Measurements from ENCODE around the gene LRIT3.

LRIT3 gene

DNA sequence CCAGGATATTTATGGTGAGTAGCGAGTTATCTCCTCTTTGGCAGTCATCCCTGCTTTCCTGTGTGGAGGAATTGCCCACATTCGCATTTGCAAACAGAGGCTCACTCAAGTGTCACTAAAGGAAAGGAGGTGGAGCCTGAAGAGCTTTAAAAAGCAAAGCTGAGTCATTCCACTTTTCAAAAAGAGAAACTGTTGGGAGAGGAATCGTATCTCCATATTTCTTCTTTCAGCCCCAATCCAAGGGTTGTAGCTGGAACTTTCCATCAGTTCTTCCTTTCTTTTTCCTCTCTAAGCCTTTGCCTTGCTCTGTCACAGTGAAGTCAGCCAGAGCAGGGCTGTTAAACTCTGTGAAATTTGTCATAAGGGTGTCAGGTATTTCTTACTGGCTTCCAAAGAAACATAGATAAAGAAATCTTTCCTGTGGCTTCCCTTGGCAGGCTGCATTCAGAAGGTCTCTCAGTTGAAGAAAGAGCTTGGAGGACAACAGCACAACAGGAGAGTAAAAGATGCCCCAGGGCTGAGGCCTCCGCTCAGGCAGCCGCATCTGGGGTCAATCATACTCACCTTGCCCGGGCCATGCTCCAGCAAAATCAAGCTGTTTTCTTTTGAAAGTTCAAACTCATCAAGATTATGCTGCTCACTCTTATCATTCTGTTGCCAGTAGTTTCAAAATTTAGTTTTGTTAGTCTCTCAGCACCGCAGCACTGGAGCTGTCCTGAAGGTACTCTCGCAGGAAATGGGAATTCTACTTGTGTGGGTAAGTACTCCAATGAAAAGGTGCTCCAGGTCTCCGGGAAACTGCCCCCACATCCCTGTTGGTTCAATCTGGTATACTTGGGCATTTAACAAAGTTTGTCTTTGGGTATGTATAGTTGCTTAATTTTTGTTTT lies 65.0 kb downstream of the LRIT3 start, which contains the start of gene EGF:
Gene EGF (plus strand): TSS at position 178 of the 890 bp plus-strand sequence. CDS start 453 bp downstream, at position 631.
- no peak for DNase-seq

DNA sequence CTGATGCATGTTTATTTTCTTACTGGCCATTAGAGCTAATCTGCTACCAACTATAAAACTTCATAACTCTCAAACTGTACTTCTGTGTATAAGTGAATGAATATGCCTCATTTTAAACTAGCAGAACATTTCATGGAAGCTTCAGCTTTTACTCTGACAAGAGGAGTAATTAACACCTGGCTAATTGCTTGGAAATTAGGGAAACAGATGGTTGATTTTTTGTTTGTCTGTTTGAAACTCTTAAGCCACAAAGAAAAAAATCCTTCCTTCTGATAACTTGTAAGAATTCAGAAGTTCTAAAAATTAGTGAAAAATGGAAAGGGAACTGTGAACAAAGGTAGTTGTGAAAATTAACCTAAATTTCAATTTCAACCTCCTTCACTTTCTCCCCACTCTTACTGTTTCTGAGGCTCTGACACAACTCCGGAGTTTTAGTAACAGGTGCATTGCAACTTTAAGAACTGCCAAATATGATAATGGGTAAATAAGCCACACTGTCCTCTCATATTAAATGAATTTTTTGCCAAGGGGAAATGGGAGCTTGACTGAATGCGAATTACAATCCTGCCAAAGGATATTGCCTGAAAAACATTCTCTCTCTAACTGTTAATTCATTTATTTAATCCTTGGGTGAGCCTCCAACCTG lies 65.8 kb downstream of the LRIT3 start:
- DNase-seq: no peak

DNA sequence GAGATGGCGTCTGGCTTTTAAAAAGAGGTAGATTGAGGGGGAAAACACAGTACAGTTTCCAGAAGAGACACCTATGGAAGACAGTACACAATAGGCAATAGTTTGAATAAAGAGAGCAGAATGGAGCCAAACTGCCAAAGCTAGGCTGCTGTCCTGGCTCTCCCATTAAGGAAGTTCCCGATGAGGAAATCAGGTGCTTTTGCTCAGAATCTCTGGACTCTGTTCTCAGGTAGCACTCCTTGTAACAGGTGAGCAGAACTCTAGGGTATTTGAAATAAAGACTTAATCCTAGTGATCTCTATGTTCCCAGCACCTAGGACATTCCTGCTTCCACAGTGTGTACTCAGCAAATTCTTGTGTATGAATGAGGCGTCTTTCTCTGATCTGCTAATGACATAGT lies 66.4 kb downstream of the LRIT3 start:
- no peak for DNase-seq

DNA sequence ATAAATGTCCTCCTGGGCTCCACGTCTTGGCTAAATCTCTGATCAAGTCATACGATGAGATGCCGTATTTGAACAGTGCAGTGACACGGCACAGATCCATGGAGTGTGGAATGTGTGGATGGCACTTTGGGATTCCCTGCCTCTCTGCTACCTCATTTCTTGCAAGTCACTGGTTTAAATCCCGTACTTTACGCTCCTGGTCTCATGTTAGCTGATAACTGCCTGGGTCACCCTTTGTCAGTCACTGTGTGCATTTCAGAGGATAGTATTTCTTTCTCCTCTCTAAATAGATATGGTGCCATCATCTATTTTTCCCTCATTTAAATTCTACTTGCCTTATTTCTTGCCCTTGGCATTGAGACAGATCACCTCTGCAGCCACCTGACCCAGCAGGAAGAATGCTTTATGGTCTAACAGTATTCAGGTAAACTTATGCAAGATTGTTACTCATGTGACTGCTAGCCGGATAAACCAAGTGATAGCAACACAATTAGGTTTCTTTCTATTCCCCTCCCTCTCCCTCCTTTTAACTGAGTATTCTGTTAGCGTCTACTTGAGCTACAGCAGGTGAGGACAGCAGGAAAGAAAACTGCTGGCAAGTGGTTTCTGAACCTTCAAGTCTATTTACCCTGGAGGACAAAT lies 67.6 kb downstream of the LRIT3 start:
- DNase-seq: no peak

DNA sequence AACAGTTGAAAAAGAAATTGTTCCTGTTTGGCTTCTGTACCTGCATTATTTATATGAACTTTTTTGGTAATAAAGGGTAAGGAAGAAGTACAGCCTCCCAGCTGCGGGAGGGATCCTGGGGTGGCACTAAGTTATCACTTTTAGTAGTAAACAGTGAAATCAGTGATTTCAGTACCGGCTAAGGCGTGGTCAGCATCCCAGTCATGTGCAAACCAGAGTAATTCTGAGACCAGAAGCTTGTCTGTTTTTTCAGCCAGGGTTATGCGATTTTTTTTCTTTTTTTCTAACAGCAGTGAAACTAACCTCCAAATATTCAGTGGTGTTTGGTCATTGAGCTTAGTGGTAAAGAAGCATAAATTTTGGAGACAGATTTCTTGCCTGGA lies 68.1 kb downstream of the LRIT3 start:
- no peak for DNase-seq

DNA sequence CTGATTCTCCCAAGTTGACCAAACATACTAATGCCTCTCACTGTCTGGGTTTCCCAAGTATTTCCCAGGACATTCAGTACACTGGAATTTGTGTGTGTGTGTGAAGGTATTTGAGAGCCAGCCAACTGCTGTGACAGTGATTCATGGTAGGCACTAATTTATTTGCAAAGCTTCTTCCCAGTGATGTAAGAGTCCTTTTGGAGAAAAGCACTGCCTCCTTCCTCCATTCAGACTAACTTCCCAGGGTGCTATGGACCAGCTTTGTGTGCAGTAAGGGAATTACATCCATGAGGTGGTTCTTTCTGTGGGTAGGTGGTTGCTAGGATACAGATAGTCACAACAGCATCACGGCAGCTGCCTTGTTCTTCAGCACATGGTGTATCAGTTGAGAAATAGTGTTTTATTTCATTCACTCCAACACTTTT lies 73.5 kb downstream of the LRIT3 start:
- DNase-seq: no peak
